OCI-LY1 (cell line): ENCODE data around the gene LRMDA.

Experiments used
- H2AFZ ChIP-seq: fragments of 200-600 bp; sonication (generic), shearing (Covaris generic); 2 replicates; pipeline ENCODE4 v1.6.0; 2014; ENCODE audit warnings: antibody characterized with exemption, mild to moderate bottlenecking, low read length
- H3F3A ChIP-seq: fragments of 200-600 bp; sonication (generic), shearing (Covaris generic); 2 replicates; pipeline ENCODE4 v1.6.0; 2014; ENCODE audit warnings: mild to moderate bottlenecking, antibody characterized with exemption, low read length, moderate library complexity; ENCODE audit not compliant: insufficient read depth
- H3K27ac ChIP-seq: fragments of 200-600 bp; sonication (generic); 2 replicates; pipeline ENCODE4 v1.5.1; 2014; ENCODE audit warnings: low read length, mixed run types, mild to moderate bottlenecking, low read depth; ENCODE audit not compliant: poor library complexity, severe bottlenecking
- H3K27me3 ChIP-seq: fragments of 200-600 bp; sonication (generic); 2 replicates; pipeline ENCODE4 v1.6.0; 2014; ENCODE audit warnings: antibody characterized with exemption, mild to moderate bottlenecking, low read length, moderate library complexity; ENCODE audit not compliant: insufficient read depth
- H3K36me3 ChIP-seq: fragments of 200-600 bp; sonication (generic); 2 replicates; pipeline ENCODE4 v1.6.1; 2014; ENCODE audit warnings: mild to moderate bottlenecking, antibody characterized with exemption, low read length, moderate library complexity, mixed read lengths; ENCODE audit not compliant: insufficient read depth
- H3K4me1 ChIP-seq: fragments of 200-600 bp; sonication (generic); 2 replicates; pipeline ENCODE4 v1.5.1; 2014; ENCODE audit warnings: mild to moderate bottlenecking, low read length, moderate library complexity; ENCODE audit not compliant: insufficient read depth, severe bottlenecking
- H3K4me2 ChIP-seq: fragments of 200-600 bp; sonication (generic), shearing (Covaris generic); 2 replicates; pipeline ENCODE4 v1.6.1; 2014; ENCODE audit warnings: low read length
- H3K4me3 ChIP-seq: fragments of 200-600 bp; sonication (generic); 2 replicates; pipeline ENCODE4 v1.5.1; 2014; ENCODE audit warnings: low read length, low read depth, mild to moderate bottlenecking, mixed read lengths; ENCODE audit not compliant: poor library complexity, severe bottlenecking
- H3K79me2 ChIP-seq: fragments of 200-600 bp; shearing (Covaris generic); 2 replicates; pipeline ENCODE4 v1.6.1; 2016; ENCODE audit warnings: mixed run types, low read length, mixed read lengths; ENCODE audit not compliant: insufficient read depth
- H3K9ac ChIP-seq: fragments of 200-600 bp; sonication (generic), shearing (Covaris generic); 2 replicates; pipeline ENCODE4 v1.6.1; 2014; ENCODE audit warnings: mild to moderate bottlenecking, low read length, mixed read lengths
- H3K9me2 ChIP-seq: fragments of 200-600 bp; sonication (generic), shearing (Covaris generic); 2 replicates; pipeline ENCODE4 v1.6.1; 2014; ENCODE audit warnings: low read depth, mild to moderate bottlenecking, low read length, mixed read lengths
- H3K9me3 ChIP-seq: fragments of 200-600 bp; shearing (Covaris generic); 2 replicates; pipeline ENCODE4 v1.6.1; 2014; ENCODE audit warnings: low read length, mixed read lengths
- H4K20me1 ChIP-seq: fragments of 200-600 bp; sonication (generic), shearing (Covaris generic); 2 replicates; pipeline ENCODE4 v1.6.0; 2016; ENCODE audit warnings: mild to moderate bottlenecking, low read length; ENCODE audit not compliant: insufficient read depth
- EZH2 ChIP-seq: fragments of 200-600 bp; sonication (generic), shearing (Covaris generic); IDR thresholded peaks from 2 replicates; pipeline ENCODE4 v1.8.0; 2017; ENCODE audit warnings: borderline replicate concordance, mixed run types, mild to moderate bottlenecking, antibody characterized with exemption, low read length, moderate library complexity, mixed read lengths
- TF ChIP-seq, protein P1 (sequence below): fragments of 200-600 bp; sonication (generic), shearing (Covaris generic); IDR thresholded peaks from 2 replicates; pipeline ENCODE4 v1.5.1; 2017; ENCODE audit warnings: mild to moderate bottlenecking, antibody characterized with exemption, low read length, moderate library complexity, mixed read lengths

Gene LRMDA

DNA sequence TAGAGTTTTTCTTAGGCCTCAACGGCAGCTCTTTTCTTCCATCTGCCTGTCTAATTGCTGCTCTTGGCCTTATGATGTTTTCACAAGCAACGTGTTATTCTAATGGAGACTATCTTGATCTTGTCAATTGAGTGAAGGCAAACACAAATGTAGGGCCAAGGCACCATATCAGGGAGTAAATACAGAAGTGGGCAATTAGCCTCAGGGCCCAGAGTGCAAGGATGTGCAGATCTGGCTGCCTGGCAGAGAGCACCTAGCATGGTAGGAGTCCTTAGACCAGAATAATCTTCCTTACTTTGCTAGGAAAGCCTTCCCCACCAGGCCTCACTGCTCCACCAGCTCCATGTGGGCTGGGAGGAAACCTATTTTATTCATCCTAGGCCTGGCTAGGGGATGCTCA, 590.9 kb downstream of the LRMDA start:
- Histone ChIP-seq H3K4me2 (no peak overlapping the region), H3K79me2 (no peaks in the 10 kb centered on the region), H3K9ac (no peak overlapping the region), H3F3A (no peaks in the 10 kb centered on the region), H4K20me1 (no peaks in the 10 kb centered on the region), H3K4me3 (no peak overlapping the region), H3K9me3 (no peaks in the 10 kb centered on the region), H3K27ac (no peak overlapping the region), H3K36me3 (no peaks in the 10 kb centered on the region), H3K27me3 (no peaks in the 10 kb centered on the region), H3K4me1 (no peaks in the 10 kb centered on the region), H2AFZ (no peak overlapping the region), H3K9me2 (no peaks in the 10 kb centered on the region)
- TF ChIP-seq, protein P1, sequence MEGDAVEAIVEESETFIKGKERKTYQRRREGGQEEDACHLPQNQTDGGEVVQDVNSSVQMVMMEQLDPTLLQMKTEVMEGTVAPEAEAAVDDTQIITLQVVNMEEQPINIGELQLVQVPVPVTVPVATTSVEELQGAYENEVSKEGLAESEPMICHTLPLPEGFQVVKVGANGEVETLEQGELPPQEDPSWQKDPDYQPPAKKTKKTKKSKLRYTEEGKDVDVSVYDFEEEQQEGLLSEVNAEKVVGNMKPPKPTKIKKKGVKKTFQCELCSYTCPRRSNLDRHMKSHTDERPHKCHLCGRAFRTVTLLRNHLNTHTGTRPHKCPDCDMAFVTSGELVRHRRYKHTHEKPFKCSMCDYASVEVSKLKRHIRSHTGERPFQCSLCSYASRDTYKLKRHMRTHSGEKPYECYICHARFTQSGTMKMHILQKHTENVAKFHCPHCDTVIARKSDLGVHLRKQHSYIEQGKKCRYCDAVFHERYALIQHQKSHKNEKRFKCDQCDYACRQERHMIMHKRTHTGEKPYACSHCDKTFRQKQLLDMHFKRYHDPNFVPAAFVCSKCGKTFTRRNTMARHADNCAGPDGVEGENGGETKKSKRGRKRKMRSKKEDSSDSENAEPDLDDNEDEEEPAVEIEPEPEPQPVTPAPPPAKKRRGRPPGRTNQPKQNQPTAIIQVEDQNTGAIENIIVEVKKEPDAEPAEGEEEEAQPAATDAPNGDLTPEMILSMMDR = no peak
- TF ChIP-seq EZH2 = no peak

DNA sequence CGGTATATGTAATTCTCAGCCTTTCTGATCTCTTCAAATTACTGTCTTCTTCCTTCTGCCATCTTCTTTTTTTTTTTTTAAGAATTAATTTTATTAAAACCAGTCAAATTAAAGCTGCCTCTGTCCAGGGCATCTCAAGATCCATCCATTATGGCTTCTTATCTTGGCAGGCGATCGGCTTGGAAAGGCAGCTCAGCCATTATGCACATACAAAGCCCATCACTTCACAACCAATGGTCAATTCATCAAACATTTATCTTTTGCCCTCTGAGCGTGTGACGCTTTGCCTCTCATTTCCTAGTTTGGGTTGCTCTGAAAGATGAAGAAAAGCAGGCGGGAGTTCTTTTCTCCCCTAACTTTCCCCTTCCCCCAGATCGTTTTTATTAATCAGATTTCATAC, 591.6 kb downstream of the LRMDA start:
- Histone ChIP-seq H3K27me3 (no peaks in the 10 kb centered on the region), H3K9me3 (no peaks in the 10 kb centered on the region), H3K27ac (no peak overlapping the region), H3K9me2 (no peaks in the 10 kb centered on the region), H2AFZ (no peak overlapping the region), H3K4me2 (no peak overlapping the region), H3K36me3 (no peaks in the 10 kb centered on the region), H3F3A (no peaks in the 10 kb centered on the region), H3K4me3 (no peak overlapping the region), H3K79me2 (no peaks in the 10 kb centered on the region), H3K4me1 (no peaks in the 10 kb centered on the region), H4K20me1 (no peaks in the 10 kb centered on the region), H3K9ac (no peak overlapping the region)
- no peak for TF ChIP-seq EZH2
- TF ChIP-seq, protein P1 = no peak

DNA sequence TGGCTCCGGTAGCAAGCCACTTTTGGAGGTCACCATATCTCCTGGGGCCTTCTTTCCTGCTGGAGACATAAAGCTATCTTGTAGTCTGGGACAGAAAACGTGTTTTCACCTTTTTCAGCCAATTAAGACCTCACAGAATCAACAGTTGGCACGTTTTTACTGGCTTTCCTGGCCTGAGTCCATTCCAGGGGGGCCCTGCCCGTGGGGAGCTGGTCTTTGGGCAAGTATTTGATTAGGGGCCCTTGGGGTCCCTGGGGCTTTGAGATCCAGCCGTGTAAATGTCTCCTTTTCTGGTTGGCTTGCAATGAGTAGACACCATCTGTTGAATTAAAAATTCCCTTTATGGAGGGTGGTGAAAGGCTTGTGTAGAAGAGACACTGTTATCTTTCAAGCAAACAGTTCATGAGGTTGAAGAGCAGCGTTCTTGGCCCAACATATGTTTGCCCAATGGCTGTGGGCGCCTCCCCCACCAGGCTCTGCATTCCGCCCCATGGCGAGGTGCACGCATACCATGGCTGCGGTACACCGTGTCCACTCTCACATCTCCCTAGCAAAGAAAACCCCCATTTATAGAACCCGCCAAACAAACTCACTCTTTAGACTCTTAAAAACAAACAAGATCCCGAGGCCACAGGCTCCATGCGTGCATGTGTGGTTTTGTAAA, 593.2 kb downstream of the LRMDA start:
- Histone ChIP-seq H3K9me3 (no peaks in the 10 kb centered on the region), H3K4me2 (no peak overlapping the region), H3K36me3 (no peaks in the 10 kb centered on the region), H2AFZ (no peak overlapping the region), H3K4me3 (no peak overlapping the region), H3K9me2 (no peaks in the 10 kb centered on the region), H3K79me2 (no peaks in the 10 kb centered on the region), H3K27ac (no peak overlapping the region), H3K4me1 (no peaks in the 10 kb centered on the region), H3K27me3 (no peaks in the 10 kb centered on the region), H4K20me1 (no peaks in the 10 kb centered on the region), H3K9ac (no peak overlapping the region), H3F3A (no peaks in the 10 kb centered on the region)
- no peak for TF ChIP-seq EZH2
- TF ChIP-seq, protein P1 = no peak
